GM12873 (cell line): ENCODE measurements around the gene MACROD2.

Experiments
- TF ChIP-seq, protein P1 (sequence below): IDR thresholded peaks from 2 replicates; pipeline ENCODE4 v1.5.1; 2012; ENCODE audit warnings: low read depth, mild to moderate bottlenecking, moderate library complexity, low read length, control low read depth; ENCODE audit not compliant: insufficient read depth; ENCODE audit errors: missing control alignments

Gene MACROD2

DNA sequence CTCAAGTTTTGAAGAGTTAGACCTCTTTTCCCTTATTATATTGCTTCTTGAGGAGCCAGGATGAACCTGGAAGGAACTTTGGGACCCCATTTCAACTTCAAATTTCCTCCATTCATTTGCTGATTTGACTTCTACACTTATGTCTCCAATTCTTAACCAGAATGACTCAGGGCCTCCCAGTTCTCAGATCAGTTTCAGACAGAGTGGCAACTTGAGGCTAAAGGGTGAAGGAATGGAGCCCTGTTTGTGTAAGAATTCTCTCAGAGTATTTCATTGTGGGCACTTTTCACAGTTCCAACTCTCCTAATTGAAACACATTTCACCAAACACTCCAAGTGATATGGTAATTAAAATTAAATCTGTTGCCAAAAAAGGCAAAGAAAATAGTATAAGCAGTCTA lies 451.1 kb downstream of the MACROD2 start:
- TF ChIP-seq, protein P1, sequence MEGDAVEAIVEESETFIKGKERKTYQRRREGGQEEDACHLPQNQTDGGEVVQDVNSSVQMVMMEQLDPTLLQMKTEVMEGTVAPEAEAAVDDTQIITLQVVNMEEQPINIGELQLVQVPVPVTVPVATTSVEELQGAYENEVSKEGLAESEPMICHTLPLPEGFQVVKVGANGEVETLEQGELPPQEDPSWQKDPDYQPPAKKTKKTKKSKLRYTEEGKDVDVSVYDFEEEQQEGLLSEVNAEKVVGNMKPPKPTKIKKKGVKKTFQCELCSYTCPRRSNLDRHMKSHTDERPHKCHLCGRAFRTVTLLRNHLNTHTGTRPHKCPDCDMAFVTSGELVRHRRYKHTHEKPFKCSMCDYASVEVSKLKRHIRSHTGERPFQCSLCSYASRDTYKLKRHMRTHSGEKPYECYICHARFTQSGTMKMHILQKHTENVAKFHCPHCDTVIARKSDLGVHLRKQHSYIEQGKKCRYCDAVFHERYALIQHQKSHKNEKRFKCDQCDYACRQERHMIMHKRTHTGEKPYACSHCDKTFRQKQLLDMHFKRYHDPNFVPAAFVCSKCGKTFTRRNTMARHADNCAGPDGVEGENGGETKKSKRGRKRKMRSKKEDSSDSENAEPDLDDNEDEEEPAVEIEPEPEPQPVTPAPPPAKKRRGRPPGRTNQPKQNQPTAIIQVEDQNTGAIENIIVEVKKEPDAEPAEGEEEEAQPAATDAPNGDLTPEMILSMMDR: no peak

DNA sequence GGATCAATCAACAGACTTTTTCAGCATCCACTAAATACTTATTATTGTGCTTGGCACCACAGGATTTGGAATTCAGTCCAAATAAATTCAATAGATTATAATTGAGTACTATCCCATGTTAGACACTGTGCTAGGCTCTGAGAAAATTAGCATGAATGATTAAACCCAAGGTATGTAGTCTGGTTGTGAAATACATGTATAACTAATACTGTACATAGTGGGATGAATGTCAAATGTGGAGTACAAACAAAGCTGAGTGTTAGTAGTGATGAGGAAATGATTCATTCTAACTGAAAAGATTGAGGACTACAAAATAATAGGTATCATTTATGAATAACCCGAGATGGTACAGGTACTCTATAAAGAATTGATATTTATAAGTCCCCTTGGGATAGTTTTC lies 454.0 kb downstream of the MACROD2 start:
- TF ChIP-seq, protein P1: no peak

DNA sequence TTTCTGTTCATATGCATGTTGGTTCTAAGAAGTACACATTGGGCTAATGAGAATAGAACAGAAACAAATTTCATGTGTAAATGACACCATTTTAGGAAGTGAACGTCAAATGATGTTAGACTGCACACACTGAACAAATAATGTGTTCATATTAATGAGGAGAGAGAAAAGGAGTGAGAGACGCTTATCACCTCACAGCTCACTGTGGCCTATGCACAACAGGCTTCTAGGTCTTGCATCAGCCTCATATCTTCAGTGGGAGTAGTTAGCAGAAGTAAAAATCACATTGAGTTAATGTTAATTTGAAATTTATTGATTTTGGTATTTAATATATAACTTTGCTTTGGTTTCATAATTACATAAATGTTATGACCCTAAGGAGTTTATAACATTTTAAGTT lies 454.9 kb downstream of the MACROD2 start:
- TF ChIP-seq, protein P1: no peak

DNA sequence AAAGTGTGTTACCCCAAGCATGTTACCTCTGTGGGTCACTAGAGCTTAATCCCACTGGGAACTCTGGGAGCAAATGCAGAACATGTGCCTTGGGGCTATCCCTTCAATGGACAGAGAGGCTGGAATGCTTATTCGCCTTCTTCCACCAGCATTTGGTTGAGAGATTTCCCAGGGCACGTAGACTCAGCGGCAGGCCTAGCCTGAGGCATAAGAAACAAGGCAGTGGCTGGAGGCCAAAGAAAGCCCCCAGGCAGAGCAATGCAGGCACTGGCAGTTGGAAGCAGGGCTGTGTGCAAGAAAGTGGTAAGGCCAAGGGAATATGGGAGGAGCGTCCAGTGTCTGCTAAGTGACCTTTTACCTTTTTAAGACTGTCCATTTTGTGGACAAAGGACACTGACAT lies 456.1 kb downstream of the MACROD2 start:
- TF ChIP-seq, protein P1: no peak

DNA sequence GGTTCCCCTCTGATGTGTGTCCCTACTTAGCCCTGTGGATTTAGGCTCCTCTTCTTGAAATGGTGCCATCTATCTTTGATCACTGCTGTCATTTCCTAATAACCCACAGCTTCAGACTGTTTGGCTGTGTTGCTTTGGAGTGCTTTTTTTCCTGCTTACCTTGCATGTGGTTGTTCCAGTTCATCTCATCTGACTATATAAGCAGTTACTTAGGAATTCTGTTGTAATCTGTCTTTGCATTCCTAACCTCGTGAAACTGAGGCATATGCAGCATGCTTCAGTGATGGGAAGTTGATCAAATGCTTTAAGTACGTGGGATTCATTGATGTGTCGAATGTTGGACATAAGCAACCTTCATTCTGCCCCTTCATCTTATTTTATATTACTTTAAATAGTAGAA lies 457.9 kb downstream of the MACROD2 start:
- TF ChIP-seq, protein P1: no peak

DNA sequence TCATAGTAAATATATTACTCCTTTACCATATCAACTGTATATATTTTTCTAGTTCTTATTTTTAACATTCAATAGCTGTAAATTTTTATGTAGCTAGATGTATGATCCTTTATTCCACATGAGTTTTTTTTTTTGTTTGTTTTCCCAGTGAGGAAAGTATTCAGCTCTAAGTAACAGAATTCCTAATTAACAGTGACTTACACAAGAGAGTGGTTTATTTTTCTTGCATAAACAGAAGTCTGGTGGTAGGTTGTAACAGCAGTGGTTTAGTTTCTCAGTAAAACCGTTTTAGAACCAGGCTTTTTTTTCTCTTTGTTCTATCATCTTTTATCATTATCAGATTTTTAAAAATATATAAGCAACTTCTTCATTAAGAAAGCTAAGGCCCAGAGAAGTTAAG lies 459.0 kb downstream of the MACROD2 start:
- TF ChIP-seq, protein P1: no peak

DNA sequence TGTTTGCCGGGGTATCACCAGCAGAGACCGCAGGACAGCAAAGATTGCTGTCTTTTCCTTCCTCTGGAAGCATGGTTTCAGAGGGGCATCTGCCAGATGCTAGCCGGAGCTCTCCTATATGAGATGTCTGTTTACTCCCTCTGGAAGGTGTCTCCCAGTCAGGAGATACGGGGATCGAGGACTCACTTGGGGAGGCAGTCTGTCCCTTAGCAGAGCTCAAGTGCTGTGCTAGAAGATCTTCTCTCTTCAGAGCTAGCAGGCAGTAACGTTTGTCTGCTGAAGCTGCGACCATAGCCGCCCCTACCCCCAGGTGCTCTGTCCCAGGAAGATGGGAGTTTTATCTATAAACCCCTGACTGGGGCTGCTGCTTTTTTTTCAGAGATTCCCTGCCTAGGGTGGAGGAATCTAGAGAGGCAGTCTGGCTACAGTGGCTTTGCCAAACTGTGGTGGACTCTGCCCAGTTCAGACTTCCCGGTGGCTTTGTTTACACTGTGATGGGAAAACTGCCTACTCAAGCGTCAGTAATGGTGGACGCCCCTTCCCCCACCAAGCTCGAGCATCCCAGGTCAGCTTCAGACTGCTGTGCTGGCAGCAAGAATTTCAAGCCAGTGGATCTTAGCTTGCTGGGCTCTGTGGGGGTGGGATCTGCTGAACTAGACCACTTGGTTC lies 475.0 kb downstream of the MACROD2 start:
- TF ChIP-seq, protein P1: no peak
